T-cell (primary cell): Measurements from ENCODE around the gene SSRP1. TPM values are rescaled to one million over a fixed set of nuclear protein-coding genes. Genes with fewer than 3 reads are reported as not detected.

Experiments used
- ATAC-seq, 4 experiments: fragments of 200-7000 bp in 3 of 4; fragments of 150-1000 bp in 1 of 4; cut with Tn5 transposase; replicated peaks in 1 of 4; 1 replicate in 3 of 4; 2 replicates in 1 of 4; pipeline ENCODE4 v1.10.0; 2021; ENCODE audit warnings: moderate library complexity in 3 of 4, mild to moderate bottlenecking in 2 of 4, moderate number of reproducible peaks in 1 of 4
- CTCF ChIA-PET, 2 donors: fragments of 300-600 bp; sonication (Branson Sonifier 250); formaldehyde crosslinking; loops; one replicate each; lab custom pipeline; 2022; ENCODE audit warnings: antibody characterized with exemption in 2 of 2; lab: Charles Lee
- POLR2A ChIA-PET, 2 donors: fragments of 300-600 bp; sonication (Branson Sonifier 250); formaldehyde crosslinking; loops; one replicate each; lab custom pipeline; 2022; ENCODE audit warnings: antibody characterized with exemption in 2 of 2; lab: Charles Lee
- DNase-seq, 35 experiments: peaks; one replicate each; pipeline versions ENCODE4 v3.0.0 to v3.0.0-alpha.2; 2013 to 2023
- H3K27ac ChIP-seq: one replicate; pipeline ENCODE4 v1.5.1; 2013; ENCODE audit warnings: low read length
- H3K27me3 ChIP-seq, 2 experiments: replicated peaks in 1 of 2; 1 replicate in 1 of 2; 2 replicates in 1 of 2; pipeline versions ENCODE4 v1.6.1 to v1.7.0; 2013; ENCODE audit warnings: low read length in 1 of 2, mixed read lengths in 1 of 2; ENCODE audit not compliant: control insufficient read depth in 2 of 2, insufficient read depth in 2 of 2; ENCODE audit errors: extremely low read depth in 1 of 2
- H3K36me3 ChIP-seq, 2 donors: 1 replicate in 1 of 2; 2 replicates in 1 of 2; pipeline versions ENCODE4 v1.6.1 to v1.7.0; 2013; ENCODE audit warnings: low read length in 1 of 2; ENCODE audit not compliant: control insufficient read depth in 2 of 2, insufficient read depth in 1 of 2; ENCODE audit errors: extremely low read depth in 1 of 2
- H3K4me1 ChIP-seq, 2 experiments: 1 replicate in 1 of 2; 2 replicates in 1 of 2; pipeline versions ENCODE4 v1.6.1 to v1.7.0; 2013; ENCODE audit warnings: low read length in 2 of 2, mixed read lengths in 1 of 2; ENCODE audit not compliant: insufficient read depth in 2 of 2, control insufficient read depth in 1 of 2; ENCODE audit errors: extremely low read depth in 1 of 2
- H3K4me3 ChIP-seq, 2 donors: 1 replicate in 1 of 2; 2 replicates in 1 of 2; pipeline versions ENCODE4 v1.5.1 to v1.7.0; 2013; ENCODE audit warnings: mild to moderate bottlenecking in 2 of 2, low read length in 1 of 2, moderate library complexity in 1 of 2; ENCODE audit not compliant: control insufficient read depth in 1 of 2; ENCODE audit errors: extremely low read depth in 1 of 2
- H3K9me3 ChIP-seq: 2 replicates; pipeline ENCODE4 v1.7.0; 2013
- H3K27ac Mint-ChIP-seq, 2 donors: one replicate each; pipeline ENCODE4 v1.8.0; 2020 to 2021; ENCODE audit warnings: mild to moderate bottlenecking in 2 of 2, mixed read lengths in 2 of 2
- H3K27me3 Mint-ChIP-seq, 2 donors: one replicate each; pipeline ENCODE4 v1.8.0; 2021 to 2022; ENCODE audit warnings: mixed read lengths in 2 of 2
- H3K36me3 Mint-ChIP-seq: one replicate; pipeline ENCODE4 v1.8.0; 2021; ENCODE audit warnings: mixed read lengths
- H3K4me1 Mint-ChIP-seq, 3 donors: one replicate each; pipeline ENCODE4 v1.8.0; 2020 to 2022; ENCODE audit warnings: mixed read lengths in 3 of 3, mild to moderate bottlenecking in 1 of 3
- H3K4me3 Mint-ChIP-seq, 3 donors: one replicate each; pipeline ENCODE4 v1.8.0; 2020 to 2022; ENCODE audit warnings: mild to moderate bottlenecking in 3 of 3, mixed read lengths in 3 of 3, moderate library complexity in 3 of 3
- H3K9me3 Mint-ChIP-seq, 3 donors: one replicate each; pipeline ENCODE4 v1.8.0; 2020 to 2022; ENCODE audit warnings: mixed read lengths in 3 of 3
- WGBS: methylation state at CpG from one replicate; pipeline ENCODE4 v1.1.5; 2013; ENCODE audit warnings: missing lambda C conversion rate; ENCODE audit not compliant: insufficient coverage; 5-methylcytosine and 5-hydroxymethylcytosine counted together
- total RNA-seq, 35 experiments: library from RNA in 6 of 35; stranded (reverse) in 6 of 35; fragments of 120-200 nt in 1 of 35; gene quantifications; one replicate each; pipeline versions ENCODE4 v1.2.1 to v1.2.4 and lab custom pipeline; 2013 to 2026

Gene SSRP1
- total RNA-seq, 5 donors from 2014 or later (not counting 1 experiment from before 2014, with no cell fraction given), result 50.2 to 78.1 (median 75.7) TPM

- POLR2A ChIA-PET, result no interaction called here
- Histone ChIP-seq H3K4me1 (peaks cover 0 to 23% of the 10 kb centered on the region in 2 experiments), H3K9me3 (no peaks in the 10 kb centered on the region), H3K27ac (no peak overlapping the region), H3K27me3 (peaks cover 0 to 3% of the 10 kb centered on the region in 2 experiments), H3K36me3 (peaks cover 0 to 4% of the 10 kb centered on the region in 2 donors), H3K4me3 (no peak overlapping the region)
- Mint-ChIP-seq H3K9me3 (no peaks in the 10 kb centered on the region), H3K4me3 (peak overlapping the region in 2 of 3 donors; percentile 28 to 60), H3K27ac (no peak overlapping the region), H3K36me3 (peaks cover 7% of the 10 kb centered on the region), H3K4me1 (peaks cover 14% of the 10 kb centered on the region in 3 donors), H3K27me3 (no peaks in the 10 kb centered on the region)
- DNase-seq (no peak), ATAC-seq (no peak)
- CTCF ChIA-PET, result no interaction called here
- WGBS, result 90% methylated on average over 5 of the region's 6 CpGs
These were observed 25.0 kb downstream of the SSRP1 start for GRCh38 chr11:57310630-57311086.

GRCh38 chr11:57310091-57310490 lies 25.6 kb downstream of the SSRP1 start:
- Mint-ChIP-seq H3K9me3 (no peaks in the 10 kb centered on the region), H3K27ac (no peak overlapping the region), H3K36me3 (peaks cover 7% of the 10 kb centered on the region), H3K4me1 (peaks cover 14% of the 10 kb centered on the region in 3 donors), H3K4me3 (peak overlapping the region in 1 of 3 donors; percentile 60), H3K27me3 (no peaks in the 10 kb centered on the region)
- Histone ChIP-seq H3K9me3 (no peaks in the 10 kb centered on the region), H3K4me1 (peaks cover 0 to 18% of the 10 kb centered on the region in 2 experiments), H3K36me3 (peaks cover 0 to 4% of the 10 kb centered on the region in 2 donors), H3K27me3 (peaks cover 0 to 3% of the 10 kb centered on the region in 2 experiments), H3K4me3 (no peak overlapping the region), H3K27ac (no peak overlapping the region)
- POLR2A ChIA-PET, result no interaction called here
- ATAC-seq, result no peak
- DNase-seq, result no peak
- 97% methylated on average over 6 of the region's 6 CpGs for WGBS
- CTCF ChIA-PET, result no interaction called here

GRCh38 chr11:57309106-57310059 lies 26.3 kb downstream of the SSRP1 start:
- H3K27me3 ChIP-seq, result peaks cover 0 to 3% of the 10 kb centered on the region in 2 experiments
- Mint-ChIP-seq H3K9me3 (no peaks in the 10 kb centered on the region), H3K36me3 (peaks cover 7% of the 10 kb centered on the region), H3K27ac (no peak overlapping the region), H3K4me3 (no peak overlapping the region), H3K27me3 (no peaks in the 10 kb centered on the region), H3K4me1 (peaks cover 14% of the 10 kb centered on the region in 3 donors)
- ChIA-PET CTCF (interaction anchor here in 1 of 2 donors (0.6 kb wide), 1 partner anchor 1436 kb away, joined by 3 read pairs; no protein-coding TSS in a partner anchor), POLR2A (no interaction called here)
- no peak for ATAC-seq
- no peak overlapping the region for H3K27ac ChIP-seq
- H3K36me3 ChIP-seq, result peaks cover 0 to 4% of the 10 kb centered on the region in 2 donors
- WGBS, result 96% methylated on average over 23 of the region's 24 CpGs
- no peak for DNase-seq
- no peaks in the 10 kb centered on the region for H3K9me3 ChIP-seq
- no peak overlapping the region for H3K4me3 ChIP-seq
- peaks cover 0 to 18% of the 10 kb centered on the region in 2 experiments for H3K4me1 ChIP-seq

- Histone ChIP-seq H3K9me3 (no peaks in the 10 kb centered on the region), H3K27me3 (peaks cover 0 to 3% of the 10 kb centered on the region in 2 experiments), H3K4me1 (peaks cover 0 to 18% of the 10 kb centered on the region in 2 experiments), H3K27ac (no peak overlapping the region), H3K36me3 (peaks cover 0 to 2% of the 10 kb centered on the region in 2 donors), H3K4me3 (no peak overlapping the region)
- ChIA-PET POLR2A (no interaction called here), CTCF (interaction anchor here in 1 of 2 donors (0.6 kb wide), 1 partner anchor 1437 kb away, joined by 3 read pairs; no protein-coding TSS in a partner anchor)
- DNase-seq, result no peak
- H3K27ac Mint-ChIP-seq, result no peak overlapping the region
- no peak for ATAC-seq
- H3K36me3 Mint-ChIP-seq, result peaks cover 8% of the 10 kb centered on the region
- H3K27me3 Mint-ChIP-seq, result no peaks in the 10 kb centered on the region
- no peaks in the 10 kb centered on the region for H3K9me3 Mint-ChIP-seq
- H3K4me1 Mint-ChIP-seq, result peaks cover 14% of the 10 kb centered on the region in 3 donors
- H3K4me3 Mint-ChIP-seq, result no peak overlapping the region
- 98% methylated on average over 9 of the region's 10 CpGs for WGBS
These were observed 27.1 kb downstream of the SSRP1 start for GRCh38 chr11:57308426-57309060.

- Mint-ChIP-seq H3K27me3 (no peaks in the 10 kb centered on the region), H3K36me3 (peaks cover 15% of the 10 kb centered on the region), H3K9me3 (no peaks in the 10 kb centered on the region), H3K4me3 (no peak overlapping the region), H3K27ac (no peak overlapping the region), H3K4me1 (peaks cover 14% of the 10 kb centered on the region in 3 donors)
- H3K27me3 ChIP-seq, result peaks cover 0 to 3% of the 10 kb centered on the region in 2 experiments
- H3K36me3 ChIP-seq, result no peaks in the 10 kb centered on the region
- CTCF ChIA-PET, result no interaction called here
- H3K4me1 ChIP-seq, result peaks cover 0 to 18% of the 10 kb centered on the region in 2 experiments
- H3K9me3 ChIP-seq, result no peaks in the 10 kb centered on the region
- no peak overlapping the region for H3K4me3 ChIP-seq
- no peak overlapping the region for H3K27ac ChIP-seq
- POLR2A ChIA-PET, result no interaction called here
- DNase-seq (no peak), ATAC-seq (no peak)
- 64% methylated on average over 5 of the region's 7 CpGs for WGBS
These were observed 27.9 kb downstream of the SSRP1 start for GRCh38 chr11:57307666-57308270.
